Stimulated activated effector memory CD8-positive, alpha-beta T cell treated with anti-CD3 and anti-CD28 coated beads, Interleukin-12 subunit alpha, Interleukin-12 subunit beta, amount 100 ng/mL, for 72 hours (primary cell): ENCODE data around the gene GTSF1L.

Experiments
- ATAC-seq: fragments of 150-1000 bp; cut with Tn5 transposase; 2 replicates; pipeline ENCODE4 v1.10.0; 2021
- DNase-seq, 2 donors: peaks; one replicate each; pipeline ENCODE4 v3.0.0; 2021 to 2022; ENCODE audit warnings: low spot score in 2 of 2
- H3K27ac Mint-ChIP-seq: one replicate; pipeline ENCODE4 v1.8.0; 2022; ENCODE audit warnings: mild to moderate bottlenecking, mixed read lengths
- H3K36me3 Mint-ChIP-seq: one replicate; pipeline ENCODE4 v1.8.0; 2022; ENCODE audit warnings: mild to moderate bottlenecking, mixed read lengths
- H3K4me1 Mint-ChIP-seq: one replicate; pipeline ENCODE4 v1.8.0; 2022; ENCODE audit warnings: mixed read lengths
- H3K4me3 Mint-ChIP-seq: one replicate; pipeline ENCODE4 v1.8.0; 2022; ENCODE audit warnings: mild to moderate bottlenecking, mixed read lengths
- H3K9me3 Mint-ChIP-seq: one replicate; pipeline ENCODE4 v1.8.0; 2022; ENCODE audit warnings: mixed read lengths

GTSF1L gene

GRCh38 chr20:43715044-43715443 is 11.8 kb downstream of the GTSF1L start:
- H3K4me3 Mint-ChIP-seq = no peak overlapping the region
- ATAC-seq (no peak), DNase-seq (no peak)
- no peaks in the 10 kb centered on the region for H3K4me1 Mint-ChIP-seq
- H3K36me3 Mint-ChIP-seq = peaks cover 18% of the 10 kb centered on the region
- H3K27ac Mint-ChIP-seq = no peak overlapping the region
- H3K9me3 Mint-ChIP-seq = peaks cover 1% of the 10 kb centered on the region

GRCh38 chr20:43711098-43711654 is 15.6 kb downstream of the GTSF1L start:
- no peaks in the 10 kb centered on the region for H3K4me1 Mint-ChIP-seq
- no peaks in the 10 kb centered on the region for H3K9me3 Mint-ChIP-seq
- no peak for DNase-seq
- H3K27ac Mint-ChIP-seq = peak overlapping the region; percentile 32
- ATAC-seq = peak; percentile 33
- no peak overlapping the region for H3K4me3 Mint-ChIP-seq
- H3K36me3 Mint-ChIP-seq = peaks cover 35% of the 10 kb centered on the region

GRCh38 chr20:43710370-43711044 is 16.3 kb downstream of the GTSF1L start:
- Mint-ChIP-seq H3K4me1 (no peaks in the 10 kb centered on the region), H3K9me3 (no peaks in the 10 kb centered on the region), H3K36me3 (peaks cover 42% of the 10 kb centered on the region), H3K27ac (no peak overlapping the region), H3K4me3 (no peak overlapping the region)
- DNase-seq = no peak
- ATAC-seq = peak; percentile 14

- no peak overlapping the region for H3K27ac Mint-ChIP-seq
- H3K4me3 Mint-ChIP-seq = no peak overlapping the region
- ATAC-seq (no peak), DNase-seq (no peak)
- no peaks in the 10 kb centered on the region for H3K9me3 Mint-ChIP-seq
- peaks cover 33% of the 10 kb centered on the region for H3K36me3 Mint-ChIP-seq
- peaks cover 15% of the 10 kb centered on the region for H3K4me1 Mint-ChIP-seq
Observed at GRCh38 chr20:43702502-43702901, 24.3 kb downstream of the GTSF1L start.

GRCh38 chr20:43700627-43701026 is 26.2 kb downstream of the GTSF1L start:
- DNase-seq (no peak), ATAC-seq (no peak)
- peak overlapping the region; percentile 82 for H3K27ac Mint-ChIP-seq
- no peak overlapping the region for H3K4me3 Mint-ChIP-seq
- peaks cover 15% of the 10 kb centered on the region for H3K4me1 Mint-ChIP-seq
- H3K36me3 Mint-ChIP-seq = peaks cover 21% of the 10 kb centered on the region
- no peaks in the 10 kb centered on the region for H3K9me3 Mint-ChIP-seq

- no peak overlapping the region for H3K4me3 Mint-ChIP-seq
- ATAC-seq = peak; percentile 66
- H3K36me3 Mint-ChIP-seq = peaks cover 16% of the 10 kb centered on the region
- DNase-seq = no peak
- H3K9me3 Mint-ChIP-seq = no peaks in the 10 kb centered on the region
- peaks cover 15% of the 10 kb centered on the region for H3K4me1 Mint-ChIP-seq
- peak overlapping the region; percentile 82 for H3K27ac Mint-ChIP-seq
Observed at GRCh38 chr20:43699941-43700565, 26.7 kb downstream of the GTSF1L start.

- ATAC-seq (no peak), DNase-seq (no peak)
- Mint-ChIP-seq H3K4me1 (peaks cover 14% of the 10 kb centered on the region), H3K27ac (no peak overlapping the region), H3K36me3 (peaks cover 30% of the 10 kb centered on the region), H3K4me3 (no peak overlapping the region), H3K9me3 (no peaks in the 10 kb centered on the region)
Observed at GRCh38 chr20:43695571-43695970, 31.2 kb downstream of the GTSF1L start.

- Mint-ChIP-seq H3K27ac (no peak overlapping the region), H3K4me1 (peaks cover 6% of the 10 kb centered on the region), H3K9me3 (no peaks in the 10 kb centered on the region), H3K4me3 (no peak overlapping the region), H3K36me3 (peaks cover 23% of the 10 kb centered on the region)
- DNase-seq (no peak), ATAC-seq (no peak)
Observed at GRCh38 chr20:43694763-43695162, 32.0 kb downstream of the GTSF1L start.

GRCh38 chr20:43691928-43692524 is 34.8 kb downstream of the GTSF1L start:
- H3K9me3 Mint-ChIP-seq = no peaks in the 10 kb centered on the region
- peak; percentile 69 for ATAC-seq

GRCh38 chr20:43690943-43691598 is 35.7 kb downstream of the GTSF1L start:
- Mint-ChIP-seq H3K36me3 (peaks cover 37% of the 10 kb centered on the region), H3K4me3 (no peak overlapping the region), H3K4me1 (no peaks in the 10 kb centered on the region), H3K9me3 (no peaks in the 10 kb centered on the region), H3K27ac (no peak overlapping the region)
- no peak for ATAC-seq
- DNase-seq = no peak

More at GRCh38 chr20:43691928-43692524, 34.8 kb downstream of the GTSF1L start:
- Mint-ChIP-seq H3K27ac (no peak overlapping the region), H3K4me3 (no peak overlapping the region), H3K4me1 (no peaks in the 10 kb centered on the region), H3K36me3 (peaks cover 29% of the 10 kb centered on the region)
- peak; percentile 47 to 74 for DNase-seq

- no peaks in the 10 kb centered on the region for H3K9me3 Mint-ChIP-seq
- H3K27ac Mint-ChIP-seq = peak overlapping the region; percentile 70
- DNase-seq (no peak), ATAC-seq (no peak)
- no peaks in the 10 kb centered on the region for H3K4me1 Mint-ChIP-seq
- peaks cover 46% of the 10 kb centered on the region for H3K36me3 Mint-ChIP-seq
- no peak overlapping the region for H3K4me3 Mint-ChIP-seq
Observed at GRCh38 chr20:43689165-43689564, 37.6 kb downstream of the GTSF1L start.

GRCh38 chr20:43686820-43687219 is 40.0 kb downstream of the GTSF1L start:
- H3K36me3 Mint-ChIP-seq = peaks cover 44% of the 10 kb centered on the region
- no peak for DNase-seq
- no peak overlapping the region for H3K4me3 Mint-ChIP-seq
- ATAC-seq = no peak
- no peak overlapping the region for H3K27ac Mint-ChIP-seq
- H3K4me1 Mint-ChIP-seq = no peaks in the 10 kb centered on the region
- H3K9me3 Mint-ChIP-seq = no peaks in the 10 kb centered on the region

GRCh38 chr20:43682446-43682845 is 44.4 kb downstream of the GTSF1L start:
- no peak for DNase-seq

GRCh38 chr20:43681991-43682410 is 44.8 kb downstream of the GTSF1L start:
- peaks cover 34% of the 10 kb centered on the region for H3K36me3 Mint-ChIP-seq
- no peak overlapping the region for H3K27ac Mint-ChIP-seq
- H3K4me3 Mint-ChIP-seq = no peak overlapping the region
- H3K4me1 Mint-ChIP-seq = peaks cover 6% of the 10 kb centered on the region
- DNase-seq = no peak
- no peaks in the 10 kb centered on the region for H3K9me3 Mint-ChIP-seq
- peak; percentile 32 for ATAC-seq

More at GRCh38 chr20:43682446-43682845, 44.4 kb downstream of the GTSF1L start:
- ATAC-seq = no peak
- peaks cover 34% of the 10 kb centered on the region for H3K36me3 Mint-ChIP-seq
- H3K27ac Mint-ChIP-seq = no peak overlapping the region
- H3K4me3 Mint-ChIP-seq = no peak overlapping the region
- H3K9me3 Mint-ChIP-seq = no peaks in the 10 kb centered on the region
- peaks cover 6% of the 10 kb centered on the region for H3K4me1 Mint-ChIP-seq

- no peak for DNase-seq
- peaks cover 32% of the 10 kb centered on the region for H3K36me3 Mint-ChIP-seq
- no peak overlapping the region for H3K4me3 Mint-ChIP-seq
- peaks cover 6% of the 10 kb centered on the region for H3K4me1 Mint-ChIP-seq
- ATAC-seq = peak; percentile 11
- no peak overlapping the region for H3K27ac Mint-ChIP-seq
- no peaks in the 10 kb centered on the region for H3K9me3 Mint-ChIP-seq
Observed at GRCh38 chr20:43681468-43681942, 45.3 kb downstream of the GTSF1L start.
